Mucosa of descending colon (tissue), 3 donors: Measurements from ENCODE around the gene WNT7B. TPM values are rescaled to one million over a fixed set of nuclear protein-coding genes. Genes with fewer than 3 reads are reported as not detected.

Experiments
- ATAC-seq: fragments of 200-7000 bp; cut with Tn5 transposase; one replicate; pipeline ENCODE4 v1.9.1; 2020; ENCODE audit warnings: mild to moderate bottlenecking, moderate library complexity
- DNase-seq, 3 donors: peaks; one replicate each; pipeline ENCODE4 v3.0.0-alpha.2; 2020
- H3K36me3 ChIP-seq: fragments of 200-600 bp; one replicate; pipeline ENCODE4 v1.8.0; 2021; ENCODE audit warnings: low read depth, mild to moderate bottlenecking
- H3K4me1 ChIP-seq: fragments of 200-600 bp; one replicate; pipeline ENCODE4 v1.8.0; 2021; ENCODE audit warnings: low read depth, mild to moderate bottlenecking
- H3K4me3 ChIP-seq: fragments of 200-600 bp; one replicate; pipeline ENCODE4 v1.8.0; 2021; ENCODE audit warnings: mild to moderate bottlenecking
- H3K9me3 ChIP-seq: fragments of 200-600 bp; one replicate; pipeline ENCODE4 v1.8.0; 2021; ENCODE audit warnings: mild to moderate bottlenecking
- intact Hi-C, 2 donors: fragments of 100-400 bp; cut with DNase I in 1 of 2; cut with micrococcal nuclease in 1 of 2; formaldehyde crosslinking; loops; one replicate each; pipeline versions ENCODE4 v1.11.0 to v1.11.1; 2022; cut with DNase I, micrococcal nuclease
- total RNA-seq, 3 donors: library from RNA; stranded (reverse); fragmentation: NEBNext Ultra II Directional in 2 of 3; extraction: Animal tissue kit (Norgen Biotek cat#: 25700) in 2 of 3; gene quantifications; one replicate each; pipeline versions ENCODE4 v1.2.1 to v1.2.4, GENCODE V29; 2021 to 2023
- TF ChIP-seq, protein P1 (sequence below): fragments of 200-600 bp; IDR thresholded peaks from one replicate; pipeline ENCODE4 v1.8.0; 2022; ENCODE audit warnings: antibody characterized with exemption, mild to moderate bottlenecking
- donor health status: DM: no; HTN: no; CAD: no; lungs with moderate emphysema.
- donor health status: DM: no; HTN: no; CAD: no.
- donor health status: DM: no; HTN: yes; CAD: no.

The WNT7B gene
- total RNA-seq, 3 donors from 2014 or later = not detected

DNA sequence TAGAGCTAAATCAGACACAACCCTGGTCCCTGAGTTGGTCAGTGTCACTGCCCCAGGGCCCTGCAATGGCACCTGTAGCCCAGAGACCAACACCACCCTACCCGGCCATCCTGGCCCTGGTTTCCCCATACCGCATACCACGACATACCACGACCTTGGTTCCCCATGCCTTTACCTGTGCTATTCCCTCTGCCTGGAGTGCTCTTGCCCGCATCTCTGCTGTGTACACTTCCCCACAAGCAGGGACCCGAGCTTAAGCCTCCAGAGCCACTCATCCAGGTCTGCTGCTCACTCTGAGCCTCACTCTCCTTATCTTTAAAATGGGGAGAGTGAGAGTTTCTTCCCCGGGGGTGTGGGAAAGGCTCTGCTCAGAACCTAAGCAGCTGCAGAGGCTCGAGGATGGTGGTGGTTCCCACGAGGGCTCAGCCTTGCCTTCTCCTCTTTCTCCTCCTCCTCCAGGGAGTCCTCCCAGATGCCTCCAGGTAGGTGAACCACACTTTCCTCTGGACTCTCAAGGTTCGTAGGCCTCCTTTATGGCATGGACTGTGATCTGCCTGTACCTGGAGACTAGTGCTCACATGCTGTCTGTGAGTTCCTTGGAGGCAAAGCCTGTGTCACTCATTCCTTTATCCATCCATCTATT is 48.1 kb downstream of the WNT7B start:
- H3K36me3 ChIP-seq = no peaks in the 10 kb centered on the region
- no peak for ATAC-seq
- H3K4me1 ChIP-seq = no peaks in the 10 kb centered on the region
- intact Hi-C loops = no loop called here
- TF ChIP-seq, protein P1, sequence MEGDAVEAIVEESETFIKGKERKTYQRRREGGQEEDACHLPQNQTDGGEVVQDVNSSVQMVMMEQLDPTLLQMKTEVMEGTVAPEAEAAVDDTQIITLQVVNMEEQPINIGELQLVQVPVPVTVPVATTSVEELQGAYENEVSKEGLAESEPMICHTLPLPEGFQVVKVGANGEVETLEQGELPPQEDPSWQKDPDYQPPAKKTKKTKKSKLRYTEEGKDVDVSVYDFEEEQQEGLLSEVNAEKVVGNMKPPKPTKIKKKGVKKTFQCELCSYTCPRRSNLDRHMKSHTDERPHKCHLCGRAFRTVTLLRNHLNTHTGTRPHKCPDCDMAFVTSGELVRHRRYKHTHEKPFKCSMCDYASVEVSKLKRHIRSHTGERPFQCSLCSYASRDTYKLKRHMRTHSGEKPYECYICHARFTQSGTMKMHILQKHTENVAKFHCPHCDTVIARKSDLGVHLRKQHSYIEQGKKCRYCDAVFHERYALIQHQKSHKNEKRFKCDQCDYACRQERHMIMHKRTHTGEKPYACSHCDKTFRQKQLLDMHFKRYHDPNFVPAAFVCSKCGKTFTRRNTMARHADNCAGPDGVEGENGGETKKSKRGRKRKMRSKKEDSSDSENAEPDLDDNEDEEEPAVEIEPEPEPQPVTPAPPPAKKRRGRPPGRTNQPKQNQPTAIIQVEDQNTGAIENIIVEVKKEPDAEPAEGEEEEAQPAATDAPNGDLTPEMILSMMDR = no peak
- no peak for DNase-seq
- H3K9me3 ChIP-seq = no peaks in the 10 kb centered on the region
- no peak overlapping the region for H3K4me3 ChIP-seq

DNA sequence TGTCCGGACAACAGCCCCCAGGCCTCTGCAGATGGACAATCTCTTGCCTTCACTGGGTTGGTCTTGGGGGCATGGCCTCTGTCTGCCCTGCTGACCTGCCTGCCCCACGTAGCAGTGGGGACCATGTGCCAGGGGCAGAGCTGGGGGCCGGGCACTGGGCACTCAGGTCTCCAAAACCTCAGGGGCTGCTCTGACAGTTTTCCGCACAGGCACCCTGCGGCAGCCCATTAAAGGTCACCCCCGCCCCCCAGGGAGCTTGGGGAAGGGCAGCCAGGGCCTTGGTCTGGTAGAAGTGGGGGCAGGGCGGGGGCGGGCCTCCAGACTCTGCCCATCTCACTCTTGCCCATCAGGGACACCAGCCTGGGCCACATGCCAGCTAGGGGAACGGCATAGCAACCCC is 49.9 kb downstream of the WNT7B start:
- intact Hi-C loops = no loop called here
- Histone ChIP-seq H3K4me3 (no peak overlapping the region), H3K4me1 (no peaks in the 10 kb centered on the region), H3K36me3 (no peaks in the 10 kb centered on the region), H3K9me3 (no peaks in the 10 kb centered on the region)
- ATAC-seq (no peak), DNase-seq (no peak)
- TF ChIP-seq, protein P1 = no peak

DNA sequence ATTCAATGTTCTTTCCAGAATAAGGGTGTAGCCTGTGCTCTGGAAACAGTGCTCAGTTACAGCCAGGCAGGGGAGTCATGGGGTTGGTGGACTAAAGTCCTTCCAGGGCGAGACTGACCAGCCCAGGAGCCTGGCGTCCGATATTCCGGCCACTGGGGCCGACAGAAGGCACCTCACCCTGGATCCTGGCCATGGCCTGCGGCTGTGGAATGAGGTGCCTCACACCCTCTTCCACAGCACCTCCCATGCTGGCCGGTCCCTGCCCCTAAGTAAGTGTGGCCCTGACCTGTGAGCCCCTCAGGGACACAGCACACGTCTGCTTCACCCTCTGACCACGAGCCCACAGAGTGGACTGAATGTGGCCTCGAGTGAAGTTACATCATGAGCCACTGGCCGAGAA is 50.5 kb downstream of the WNT7B start:
- no peaks in the 10 kb centered on the region for H3K4me1 ChIP-seq
- DNase-seq (no peak), ATAC-seq (no peak)
- no peak overlapping the region for H3K4me3 ChIP-seq
- intact Hi-C loops = no loop called here
- no peaks in the 10 kb centered on the region for H3K36me3 ChIP-seq
- no peaks in the 10 kb centered on the region for H3K9me3 ChIP-seq
- TF ChIP-seq, protein P1 = no peak

DNA sequence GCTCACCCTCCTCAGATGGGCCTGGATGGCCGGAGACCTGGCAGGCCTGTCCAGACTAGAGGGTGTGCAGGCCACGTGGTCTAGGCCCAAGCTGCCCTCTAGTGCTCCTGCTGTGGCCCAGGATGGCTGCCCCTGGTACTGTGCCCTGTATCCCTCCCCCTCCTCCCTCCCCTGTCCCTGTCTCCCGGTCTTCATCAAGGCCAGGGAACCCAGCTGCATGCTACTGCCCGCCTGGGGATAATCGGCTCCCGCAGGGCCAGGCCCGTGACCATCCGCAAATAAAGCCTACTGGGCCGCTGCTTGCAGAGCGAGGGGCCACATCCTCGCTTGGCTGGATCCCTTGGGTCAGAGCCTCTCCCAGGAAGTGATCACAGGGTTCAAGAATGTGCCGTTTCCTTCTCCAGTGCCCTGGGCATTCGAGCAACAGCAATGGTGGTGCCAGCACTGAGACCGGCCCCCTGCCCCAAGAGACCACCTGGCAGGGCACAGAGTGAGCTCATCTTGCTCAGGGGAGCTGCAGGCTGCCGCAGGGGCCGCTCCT is 51.1 kb downstream of the WNT7B start:
- H3K4me1 ChIP-seq = no peaks in the 10 kb centered on the region
- H3K4me3 ChIP-seq = no peak overlapping the region
- no peaks in the 10 kb centered on the region for H3K36me3 ChIP-seq
- no peak for ATAC-seq
- H3K9me3 ChIP-seq = no peaks in the 10 kb centered on the region
- DNase-seq = no peak
- intact Hi-C loops = no loop called here
- TF ChIP-seq, protein P1 = no peak

DNA sequence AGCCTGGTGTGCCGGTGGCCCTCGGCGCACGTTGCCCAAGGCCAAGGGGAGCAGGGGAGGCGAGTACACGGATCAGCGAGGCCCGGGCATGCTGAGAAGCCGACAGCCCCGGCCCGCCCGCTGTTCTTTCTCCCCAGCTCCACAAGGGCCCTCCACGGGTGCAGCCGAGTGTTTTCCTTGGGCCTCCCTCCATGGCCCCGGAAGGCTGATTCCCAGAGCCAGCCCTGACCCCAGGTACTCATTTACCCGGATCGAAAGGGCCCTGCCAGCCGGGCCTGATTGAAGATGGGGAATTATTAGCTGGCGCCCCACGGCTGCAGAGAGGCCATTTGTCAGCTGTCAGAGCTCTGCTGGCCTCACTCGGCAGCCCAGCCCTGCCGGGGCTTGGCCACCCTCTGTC is 53.1 kb downstream of the WNT7B start:
- no peaks in the 10 kb centered on the region for H3K4me1 ChIP-seq
- H3K4me3 ChIP-seq = no peak overlapping the region
- no peak for DNase-seq
- ATAC-seq = no peak
- TF ChIP-seq, protein P1 = no peak
- intact Hi-C loops = no loop called here
- no peaks in the 10 kb centered on the region for H3K36me3 ChIP-seq
- no peaks in the 10 kb centered on the region for H3K9me3 ChIP-seq

DNA sequence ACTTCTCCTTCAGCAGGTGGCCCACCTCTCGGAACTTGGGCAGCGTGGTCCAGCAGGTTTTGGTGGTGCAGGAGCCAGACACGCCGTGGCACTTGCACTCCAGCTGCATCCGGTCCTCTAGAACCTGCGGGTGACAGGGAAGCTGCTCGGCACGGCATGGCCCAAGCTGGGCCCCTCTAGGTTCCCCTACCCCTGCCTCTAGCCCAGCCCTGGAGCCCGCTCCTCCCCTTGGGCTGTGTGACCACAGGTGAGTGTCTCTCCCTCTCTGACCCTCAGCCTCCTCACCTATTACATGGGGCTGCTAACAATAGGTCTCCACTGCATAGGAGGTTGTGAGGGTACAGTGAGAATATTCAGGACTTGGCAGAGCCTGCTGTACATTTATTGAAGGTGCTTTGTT is 53.8 kb downstream of the WNT7B start:
- H3K36me3 ChIP-seq = no peaks in the 10 kb centered on the region
- TF ChIP-seq, protein P1 = no peak
- intact Hi-C loops = no loop called here
- H3K9me3 ChIP-seq = no peaks in the 10 kb centered on the region
- no peak for ATAC-seq
- no peaks in the 10 kb centered on the region for H3K4me1 ChIP-seq
- no peak for DNase-seq
- no peak overlapping the region for H3K4me3 ChIP-seq
